ENCODE results near the gene ADAMTSL1.

Gene ADAMTSL1

DNA sequence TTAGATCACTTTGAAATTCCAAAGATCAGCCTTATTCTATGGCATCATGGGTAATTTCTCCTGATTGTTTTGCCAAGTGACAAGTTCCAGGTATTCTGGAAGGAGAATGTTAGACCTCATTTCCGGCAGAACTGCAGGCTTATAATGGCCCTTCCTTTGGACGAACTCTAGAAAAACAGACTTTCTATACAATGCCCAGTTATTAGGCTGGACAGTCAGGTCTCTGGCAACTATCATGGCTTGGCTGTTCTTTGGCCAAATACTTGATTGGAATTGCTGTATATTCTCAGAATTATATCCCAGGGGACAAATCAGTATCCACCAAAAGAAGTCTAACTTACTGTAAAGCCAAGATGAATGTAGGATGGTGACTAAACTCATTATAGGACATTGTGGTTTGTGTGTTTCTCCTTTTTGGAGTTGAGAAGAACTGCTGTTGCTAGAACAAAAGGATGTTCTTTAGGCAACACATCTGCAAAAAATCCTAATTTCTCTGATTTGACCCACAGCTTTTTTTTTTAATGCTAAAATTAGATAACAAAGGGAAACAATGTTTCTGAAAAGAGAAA, 69.0 kb downstream of the ADAMTSL1 start:
- Histone ChIP-seq H3K27ac (ENCODE audit: low read depth, low read length) (no peak overlapping the region), H3K9me3 (ENCODE audit: insufficient read depth, low read depth, low read length) (no peaks in the 10 kb centered on the region), H3K4me3 (ENCODE audit: low read length) (no peak overlapping the region), H3K4me1 (ENCODE audit: insufficient read depth, low read length) (no peaks in the 10 kb centered on the region), H3K36me3 (ENCODE audit: insufficient read depth, low read length) (no peaks in the 10 kb centered on the region), H3K9ac (ENCODE audit: low read depth, low read length) (no peak overlapping the region), H3K27me3 (ENCODE audit: insufficient read depth, low read length) (no peaks in the 10 kb centered on the region)
- 95% methylated on average over 2 of the region's 2 CpGs for WGBS

DNA sequence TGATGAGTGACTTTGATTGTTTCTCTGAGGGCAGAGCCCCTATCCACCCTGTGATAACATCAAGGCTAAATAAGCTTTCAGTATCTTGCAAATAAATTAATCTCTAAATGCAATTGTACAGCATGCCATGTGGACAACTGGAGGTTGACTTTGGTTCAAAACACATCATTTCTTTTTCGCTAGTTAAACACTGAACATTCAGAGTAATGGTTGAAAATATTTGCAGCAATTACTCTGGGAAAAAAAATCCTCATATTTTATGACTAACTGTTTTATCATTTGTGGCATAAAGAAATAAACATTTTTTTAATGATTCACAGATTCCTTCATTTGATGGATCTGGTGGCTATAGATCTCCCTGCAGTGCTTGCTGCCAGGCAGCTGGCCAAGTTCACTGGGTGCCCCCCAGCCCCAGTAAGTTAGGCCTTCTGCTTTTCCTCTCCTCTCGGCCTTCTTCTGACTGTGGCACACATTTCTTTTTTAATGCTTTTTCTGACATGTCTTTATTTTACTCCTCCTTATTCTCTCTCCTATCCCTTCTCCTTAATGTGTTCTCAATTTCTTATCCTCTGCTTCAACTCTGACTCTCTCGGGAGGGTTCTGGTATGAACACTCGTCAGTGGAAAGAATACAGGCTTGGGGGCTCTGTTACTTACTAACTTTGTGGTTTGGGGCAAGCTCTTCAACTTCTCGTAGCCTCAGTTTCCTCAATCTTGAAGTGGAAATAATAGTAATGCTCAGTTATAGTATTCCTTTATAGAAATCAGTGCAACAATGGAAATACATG, 69.6 kb downstream of the ADAMTSL1 start:
- Histone ChIP-seq H3K27ac (ENCODE audit: low read depth, low read length) (no peak overlapping the region), H3K9ac (ENCODE audit: low read depth, low read length) (no peak overlapping the region), H3K27me3 (ENCODE audit: insufficient read depth, low read length) (no peaks in the 10 kb centered on the region), H3K36me3 (ENCODE audit: insufficient read depth, low read length) (no peaks in the 10 kb centered on the region), H3K4me1 (ENCODE audit: insufficient read depth, low read length) (no peaks in the 10 kb centered on the region), H3K9me3 (ENCODE audit: insufficient read depth, low read depth, low read length) (no peaks in the 10 kb centered on the region), H3K4me3 (ENCODE audit: low read length) (no peak overlapping the region)
- WGBS: 91% methylated on average over 5 of the region's 5 CpGs

DNA sequence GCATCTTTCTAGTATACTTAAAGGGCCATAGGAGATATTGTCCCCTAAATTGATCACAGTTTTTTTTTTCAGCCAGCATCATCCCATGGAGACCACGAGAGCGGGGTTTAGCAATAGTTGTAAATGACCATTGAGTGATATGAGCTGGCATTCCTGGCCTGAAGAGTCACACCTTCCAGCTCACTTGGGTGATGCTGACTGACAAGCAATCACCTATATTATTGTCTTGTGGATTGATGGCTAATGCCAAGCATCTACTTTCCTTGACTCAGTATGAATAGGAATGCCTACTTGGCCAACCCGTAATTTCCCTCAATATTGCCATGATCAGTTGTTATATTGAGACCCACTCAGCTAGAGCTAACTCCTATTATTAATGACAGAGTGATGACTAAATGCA, 70.5 kb downstream of the ADAMTSL1 start:
- Histone ChIP-seq H3K4me3 (ENCODE audit: low read length) (no peak overlapping the region), H3K36me3 (ENCODE audit: insufficient read depth, low read length) (no peaks in the 10 kb centered on the region), H3K4me1 (ENCODE audit: insufficient read depth, low read length) (no peaks in the 10 kb centered on the region), H3K9me3 (ENCODE audit: insufficient read depth, low read depth, low read length) (no peaks in the 10 kb centered on the region), H3K27me3 (ENCODE audit: insufficient read depth, low read length) (no peaks in the 10 kb centered on the region), H3K27ac (ENCODE audit: low read depth, low read length) (no peak overlapping the region), H3K9ac (ENCODE audit: low read depth, low read length) (no peak overlapping the region)
- WGBS: 90% methylated on average over 3 of the region's 3 CpGs

DNA sequence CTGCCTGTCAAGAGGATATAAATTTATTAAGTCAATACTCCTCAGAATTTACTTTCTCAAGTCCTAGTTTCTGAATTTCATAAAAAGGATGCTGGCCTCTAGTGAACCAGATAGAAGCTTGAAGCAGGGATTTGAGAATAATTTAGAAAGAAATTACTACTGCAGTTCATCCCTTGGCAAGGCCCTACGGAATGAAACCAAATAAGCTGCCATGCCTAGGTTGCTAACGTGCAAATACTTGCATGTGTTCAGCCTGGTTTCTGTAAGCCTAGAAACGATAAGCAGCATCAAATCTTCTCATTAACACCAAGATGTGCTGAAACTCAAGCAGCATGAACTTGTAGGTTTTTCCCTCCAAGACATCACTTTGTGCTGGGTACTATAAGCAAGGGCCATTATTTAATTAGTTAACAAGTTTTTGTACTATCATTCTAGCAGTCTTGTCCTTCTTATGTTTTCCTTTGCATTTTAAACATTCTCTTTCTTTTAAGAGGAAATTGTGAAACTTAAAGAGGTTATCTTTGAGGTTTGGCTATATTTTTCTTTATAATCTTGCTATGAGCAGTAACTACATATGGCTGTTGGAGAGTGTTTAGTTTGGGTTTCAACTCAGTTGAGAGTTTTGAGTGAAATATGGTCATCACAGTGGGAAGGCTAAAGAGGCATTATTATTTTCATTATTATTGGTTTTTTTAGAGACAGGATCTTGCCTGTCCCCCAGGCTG, 71.8 kb downstream of the ADAMTSL1 start:
- Histone ChIP-seq H3K4me3 (ENCODE audit: low read length) (no peak overlapping the region), H3K36me3 (ENCODE audit: insufficient read depth, low read length) (no peaks in the 10 kb centered on the region), H3K4me1 (ENCODE audit: insufficient read depth, low read length) (no peaks in the 10 kb centered on the region), H3K9ac (ENCODE audit: low read depth, low read length) (no peak overlapping the region), H3K9me3 (ENCODE audit: insufficient read depth, low read depth, low read length) (no peaks in the 10 kb centered on the region), H3K27me3 (ENCODE audit: insufficient read depth, low read length) (no peaks in the 10 kb centered on the region), H3K27ac (ENCODE audit: low read depth, low read length) (no peak overlapping the region)
- 92% methylated on average over 3 of the region's 3 CpGs for WGBS

DNA sequence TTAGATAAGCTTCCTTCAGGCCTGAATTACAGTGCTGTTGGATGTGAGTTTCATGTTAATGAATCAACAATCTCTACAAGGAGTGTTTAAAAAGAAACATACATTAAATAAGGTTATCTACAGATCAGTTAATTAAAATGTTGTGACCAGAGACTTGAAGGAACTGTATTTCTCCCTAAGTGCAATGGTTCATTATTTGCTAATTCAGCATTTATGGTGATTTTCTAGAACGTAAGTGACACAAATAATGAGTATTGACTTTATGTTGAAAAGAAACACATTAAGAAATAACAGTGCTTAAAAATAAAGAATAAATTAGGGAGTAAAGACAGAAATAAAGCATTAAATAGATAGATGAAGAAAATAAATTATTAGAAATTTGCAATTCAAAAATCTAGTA, 74.5 kb downstream of the ADAMTSL1 start:
- H3K4me1 ChIP-seq (ENCODE audit: insufficient read depth, low read length): no peaks in the 10 kb centered on the region
- no peak overlapping the region for H3K27ac ChIP-seq (ENCODE audit: low read depth, low read length)
- H3K9ac ChIP-seq (ENCODE audit: low read depth, low read length): no peak overlapping the region
- H3K9me3 ChIP-seq (ENCODE audit: insufficient read depth, low read depth, low read length): no peaks in the 10 kb centered on the region
- H3K27me3 ChIP-seq (ENCODE audit: insufficient read depth, low read length): no peaks in the 10 kb centered on the region
- H3K4me3 ChIP-seq (ENCODE audit: low read length): no peak overlapping the region
- H3K36me3 ChIP-seq (ENCODE audit: insufficient read depth, low read length): no peaks in the 10 kb centered on the region
- WGBS: no CpG with 5 or more reads among the region's 1 CpG

DNA sequence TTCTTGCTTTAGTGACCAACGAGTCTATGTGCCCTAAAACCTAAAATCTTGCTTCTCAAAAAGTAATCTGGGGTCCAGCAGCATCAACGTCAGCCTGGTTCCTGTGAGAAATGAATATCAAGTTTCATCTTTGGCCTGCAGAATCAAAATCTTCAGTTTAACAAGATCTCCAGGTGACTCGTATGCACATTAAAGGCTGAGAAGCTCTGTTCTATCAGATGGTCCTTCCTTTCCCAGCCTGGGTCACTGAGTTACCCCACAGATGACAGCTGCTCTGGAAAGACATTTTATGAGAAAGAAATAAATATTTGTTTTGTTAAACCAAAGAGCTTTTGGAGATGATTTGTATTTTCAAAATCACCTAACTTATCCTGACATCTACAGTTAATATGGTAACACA, 75.8 kb downstream of the ADAMTSL1 start:
- no peaks in the 10 kb centered on the region for H3K27me3 ChIP-seq (ENCODE audit: insufficient read depth, low read length)
- 76% methylated on average over 3 of the region's 3 CpGs for WGBS
- no peaks in the 10 kb centered on the region for H3K36me3 ChIP-seq (ENCODE audit: insufficient read depth, low read length)
- H3K9ac ChIP-seq (ENCODE audit: low read depth, low read length): no peak overlapping the region
- peaks cover 4% of the 10 kb centered on the region; the same call in 1 of the 2 replicates for H3K9me3 ChIP-seq (ENCODE audit: insufficient read depth, low read depth, low read length)
- no peak overlapping the region for H3K27ac ChIP-seq (ENCODE audit: low read depth, low read length)
- H3K4me3 ChIP-seq (ENCODE audit: low read length): no peak overlapping the region
- H3K4me1 ChIP-seq (ENCODE audit: insufficient read depth, low read length): no peaks in the 10 kb centered on the region

DNA sequence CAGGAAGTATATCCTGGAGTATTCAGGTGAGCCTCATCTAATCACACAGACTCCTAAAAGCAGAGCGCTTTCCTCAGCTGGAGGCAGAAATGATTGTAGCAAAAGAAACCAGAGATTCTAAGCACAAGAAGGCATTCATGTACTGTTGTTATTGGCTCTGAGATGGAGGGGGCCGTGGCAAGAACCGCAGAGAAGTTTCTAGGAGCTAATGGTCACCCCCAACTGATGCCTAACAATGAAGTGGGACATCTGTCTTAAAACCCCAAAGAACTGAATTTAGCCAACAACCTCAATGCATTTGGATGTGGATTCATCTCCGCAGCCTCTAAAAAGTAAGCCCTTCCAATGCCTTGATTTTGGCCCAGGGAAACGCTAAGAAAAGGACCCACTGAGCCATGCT, 76.3 kb downstream of the ADAMTSL1 start:
- WGBS: 93% methylated on average over 5 of the region's 5 CpGs
- no peaks in the 10 kb centered on the region for H3K4me1 ChIP-seq (ENCODE audit: insufficient read depth, low read length)
- no peak overlapping the region for H3K27ac ChIP-seq (ENCODE audit: low read depth, low read length)
- no peak overlapping the region for H3K9ac ChIP-seq (ENCODE audit: low read depth, low read length)
- H3K27me3 ChIP-seq (ENCODE audit: insufficient read depth, low read length): no peaks in the 10 kb centered on the region
- H3K36me3 ChIP-seq (ENCODE audit: insufficient read depth, low read length): no peaks in the 10 kb centered on the region
- no peak overlapping the region for H3K4me3 ChIP-seq (ENCODE audit: low read length)
- H3K9me3 ChIP-seq (ENCODE audit: insufficient read depth, low read depth, low read length): peaks cover 4% of the 10 kb centered on the region; the same call in 1 of the 2 replicates

DNA sequence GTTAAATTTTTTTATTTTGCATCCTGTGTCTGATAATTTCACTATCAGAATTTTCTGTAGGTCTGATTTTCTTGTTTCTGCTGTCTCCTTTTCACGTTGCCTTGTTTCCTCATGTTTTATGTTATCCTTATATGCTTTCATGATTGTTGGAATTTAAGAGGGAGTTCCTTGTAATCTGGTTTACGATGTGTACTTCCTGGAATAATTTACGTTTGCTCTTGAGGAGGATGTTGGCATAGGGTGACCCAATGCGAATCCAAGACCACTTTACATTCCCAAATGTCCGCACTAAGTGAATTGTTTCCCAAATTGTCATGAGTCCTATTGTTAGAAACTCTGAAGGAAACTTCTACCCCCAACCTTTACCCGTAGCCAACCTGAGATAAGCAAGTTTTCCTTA, 80.3 kb downstream of the ADAMTSL1 start:
- H3K9me3 ChIP-seq (ENCODE audit: insufficient read depth, low read depth, low read length): peaks cover 4% of the 10 kb centered on the region; the same call in 1 of the 2 replicates

DNA sequence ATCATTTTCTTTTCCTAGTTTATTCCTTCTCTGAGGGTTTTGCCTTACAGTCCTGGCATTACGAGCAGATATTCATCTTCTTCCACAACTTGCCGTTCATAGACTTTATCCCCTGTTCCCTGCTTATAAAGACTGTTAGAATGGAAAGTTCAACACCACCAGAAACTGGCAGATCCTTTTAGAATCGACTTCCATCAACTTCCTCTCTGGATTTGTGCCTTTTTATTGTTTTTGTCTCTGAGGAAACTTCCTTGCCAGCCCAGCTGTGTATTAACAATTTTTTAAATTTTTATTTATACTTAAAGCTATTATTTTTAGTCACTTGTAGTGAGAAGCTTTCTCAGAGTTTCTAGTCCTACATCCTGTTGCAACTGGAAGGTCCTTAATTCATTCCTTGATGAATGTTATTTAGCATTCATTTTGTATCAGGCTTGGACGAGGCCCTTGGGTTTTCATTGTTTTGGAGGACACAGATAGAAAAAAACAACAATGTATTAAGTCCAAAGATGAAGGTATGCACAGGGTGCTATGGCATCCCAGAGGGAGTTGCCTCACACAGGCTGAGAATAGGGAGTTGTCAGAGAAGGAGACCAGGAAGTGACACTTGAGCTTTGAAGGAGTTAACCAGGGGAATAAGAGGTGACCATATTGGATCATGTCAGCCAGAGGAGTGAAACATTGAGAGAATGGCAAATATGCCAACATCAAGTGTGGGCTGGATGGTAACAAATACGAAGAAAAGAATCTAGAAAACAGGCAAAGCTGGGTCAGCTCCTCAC, 81.3 kb downstream of the ADAMTSL1 start:
- Histone ChIP-seq H3K4me1 (ENCODE audit: insufficient read depth, low read length) (no peaks in the 10 kb centered on the region), H3K36me3 (ENCODE audit: insufficient read depth, low read length) (no peaks in the 10 kb centered on the region), H3K9ac (ENCODE audit: low read depth, low read length) (no peak overlapping the region), H3K27me3 (ENCODE audit: insufficient read depth, low read length) (no peaks in the 10 kb centered on the region), H3K4me3 (ENCODE audit: low read length) (no peak overlapping the region), H3K9me3 (ENCODE audit: insufficient read depth, low read depth, low read length) (peaks cover 4% of the 10 kb centered on the region; the same call in 1 of the 2 replicates), H3K27ac (ENCODE audit: low read depth, low read length) (no peak overlapping the region)
- 86% methylated on average over 5 of the region's 5 CpGs for WGBS

More for the DNA sequence above, 80.3 kb downstream of the ADAMTSL1 start:
- H3K27ac ChIP-seq (ENCODE audit: low read depth, low read length): no peak overlapping the region
- H3K27me3 ChIP-seq (ENCODE audit: insufficient read depth, low read length): no peaks in the 10 kb centered on the region
- H3K36me3 ChIP-seq (ENCODE audit: insufficient read depth, low read length): no peaks in the 10 kb centered on the region
- H3K4me3 ChIP-seq (ENCODE audit: low read length): no peak overlapping the region
- H3K4me1 ChIP-seq (ENCODE audit: insufficient read depth, low read length): no peaks in the 10 kb centered on the region
- WGBS: 89% methylated on average over 5 of the region's 6 CpGs
- H3K9ac ChIP-seq (ENCODE audit: low read depth, low read length): no peak overlapping the region

DNA sequence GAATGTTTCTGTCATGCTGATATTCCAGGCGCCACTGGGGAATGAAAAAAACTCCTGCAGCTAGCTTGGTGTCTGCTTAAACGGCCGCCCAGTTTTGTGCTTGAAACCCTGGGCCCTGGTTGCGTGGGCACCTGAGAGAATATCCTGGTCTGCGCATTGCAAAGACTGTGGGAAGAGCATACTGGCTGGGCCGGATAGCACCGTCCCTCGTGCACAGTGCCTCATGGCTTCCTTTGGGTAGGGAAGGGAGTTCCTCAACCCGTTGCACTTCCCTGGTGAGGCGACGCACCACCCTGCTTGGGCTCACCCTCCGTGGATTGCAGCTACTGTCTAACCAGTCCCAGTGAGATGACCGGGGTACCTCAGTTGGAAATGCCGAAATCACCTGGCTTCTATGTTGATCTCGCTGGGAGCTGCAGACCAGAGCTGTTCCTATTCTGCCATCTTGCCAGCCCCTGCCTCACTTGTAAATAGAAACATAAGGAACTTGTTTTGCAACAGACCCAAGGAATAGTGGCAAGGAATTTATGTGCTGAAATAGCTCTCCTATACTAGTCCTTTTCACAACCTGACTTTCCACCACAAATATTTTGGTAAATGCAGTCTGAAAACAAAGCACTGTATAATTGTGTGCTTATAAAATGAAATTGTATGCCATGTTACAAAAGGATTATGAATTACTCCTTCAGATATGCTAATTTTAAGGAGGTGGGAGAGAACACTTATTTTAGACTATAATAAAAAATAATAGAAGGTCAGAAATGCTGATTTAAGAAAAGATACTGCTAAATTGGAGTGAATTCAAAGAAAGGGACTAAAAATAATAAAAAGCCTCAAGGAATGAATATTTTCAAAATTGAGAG, 90.3 kb downstream of the ADAMTSL1 start:
- 96% methylated on average over 15 of the region's 15 CpGs for WGBS
- H3K27ac ChIP-seq (ENCODE audit: low read depth, low read length): no peak overlapping the region
- H3K4me1 ChIP-seq (ENCODE audit: insufficient read depth, low read length): peaks cover 9% of the 10 kb centered on the region; the same call in 1 of the 2 replicates

More for the DNA sequence above, 90.3 kb downstream of the ADAMTSL1 start:
- H3K27me3 ChIP-seq (ENCODE audit: insufficient read depth, low read length): no peaks in the 10 kb centered on the region
- H3K9me3 ChIP-seq (ENCODE audit: insufficient read depth, low read depth, low read length): no peaks in the 10 kb centered on the region
- H3K9ac ChIP-seq (ENCODE audit: low read depth, low read length): no peak overlapping the region
- H3K36me3 ChIP-seq (ENCODE audit: insufficient read depth, low read length): no peaks in the 10 kb centered on the region
- H3K4me3 ChIP-seq (ENCODE audit: low read length): no peak overlapping the region

Measured in HUES64 (cell line).